Neural cell (in vitro differentiated cells): ENCODE results near the gene PTPRD. TPM values are rescaled to one million over a fixed set of nuclear protein-coding genes. Genes with fewer than 3 reads are reported as not detected.

Experiments
- H2AFZ ChIP-seq: fragments of 200-600, 300-800 bp; sonication (generic), shearing (Covaris generic); 2 replicates; pipeline ENCODE4 v1.6.0; 2014; ENCODE audit warnings: low read depth, mild to moderate bottlenecking, antibody characterized with exemption, low read length, moderate library complexity
- H3F3A ChIP-seq: fragments of 200-600 bp; shearing (Covaris generic); 2 replicates; pipeline ENCODE4 v1.6.1; 2016; ENCODE audit warnings: mild to moderate bottlenecking, moderate library complexity, mixed read lengths, antibody characterized with exemption, low read length; ENCODE audit not compliant: insufficient read depth, poor library complexity, severe bottlenecking
- H3K27ac ChIP-seq: fragments of 200-600, 300-800 bp; sonication (generic), shearing (Covaris generic); 2 replicates; pipeline ENCODE4 v1.5.1; 2014; ENCODE audit warnings: mild to moderate bottlenecking, low read length, moderate library complexity
- H3K27me3 ChIP-seq: fragments of 300-800, 200-600 bp; sonication (generic), shearing (Covaris generic); 2 replicates; pipeline ENCODE4 v1.6.0; 2014; ENCODE audit warnings: mild to moderate bottlenecking, low read depth, low read length, moderate library complexity; ENCODE audit not compliant: insufficient read depth
- H3K36me3 ChIP-seq: fragments of 300-800, 200-600 bp; sonication (generic), shearing (Covaris generic); 2 replicates; pipeline ENCODE4 v1.5.1; 2014; ENCODE audit warnings: mild to moderate bottlenecking, antibody characterized with exemption, low read length, moderate library complexity; ENCODE audit not compliant: insufficient read depth
- H3K4me2 ChIP-seq: fragments of 300-800, 200-600 bp; sonication (generic), shearing (Covaris generic); 2 replicates; pipeline ENCODE4 v1.6.0; 2014; ENCODE audit warnings: mild to moderate bottlenecking, low read length
- H3K4me3 ChIP-seq: fragments of 300-800, 200-600 bp; sonication (generic), shearing (Covaris generic); 2 replicates; pipeline ENCODE4 v1.5.1; 2014; ENCODE audit warnings: mild to moderate bottlenecking, low read length, moderate library complexity
- H3K79me2 ChIP-seq: fragments of 200-600 bp; shearing (Covaris generic); replicated peaks from 2 replicates; pipeline ENCODE4 v1.6.0; 2014; ENCODE audit warnings: mild to moderate bottlenecking, low read length, moderate library complexity; ENCODE audit not compliant: insufficient read depth
- H3K9ac ChIP-seq: fragments of 300-800, 200-600 bp; sonication (generic), shearing (Covaris generic); 2 replicates; pipeline ENCODE4 v1.6.1; 2016; ENCODE audit warnings: mild to moderate bottlenecking, low read length, mixed read lengths
- H3K9me2 ChIP-seq: fragments of 200-600 bp; shearing (Covaris generic); 2 replicates; pipeline ENCODE4 v1.6.1; 2016; ENCODE audit warnings: mild to moderate bottlenecking, low read length, mixed read lengths; ENCODE audit not compliant: insufficient read depth
- H3K9me3 ChIP-seq: fragments of 200-600, 300-800 bp; sonication (generic), shearing (Covaris generic); 2 replicates; pipeline ENCODE4 v1.6.1; 2016; ENCODE audit warnings: mild to moderate bottlenecking, mixed run types, low read length, moderate library complexity, mixed read lengths
- H4K20me1 ChIP-seq: fragments of 200-600 bp; shearing (Covaris generic); 2 replicates; pipeline ENCODE4 v1.6.1; 2016; ENCODE audit warnings: mild to moderate bottlenecking, mixed run types; ENCODE audit not compliant: insufficient read depth
- CTCF ChIP-seq: fragments of 450-650 bp; IDR thresholded peaks from 2 replicates; pipeline ENCODE4 v1.5.1; 2014; ENCODE audit warnings: antibody characterized with exemption, mild to moderate bottlenecking, moderate library complexity; ENCODE audit not compliant: poor library complexity, severe bottlenecking
- EP300 ChIP-seq: fragments of 450-650 bp; conservative IDR thresholded peaks from 2 replicates; pipeline ENCODE4 v1.6.1; 2014; ENCODE audit warnings: antibody characterized with exemption, mild to moderate bottlenecking, moderate library complexity; ENCODE audit not compliant: poor library complexity, severe bottlenecking
- EZH2 ChIP-seq: fragments of 200-600, 300-800 bp; shearing (Covaris generic), sonication (generic); IDR thresholded peaks from 2 replicates; pipeline ENCODE4 v1.6.1; 2014; ENCODE audit warnings: antibody characterized with exemption, low read length, borderline replicate concordance, mild to moderate bottlenecking; ENCODE audit not compliant: insufficient read depth, poor library complexity, severe bottlenecking
- MXI1 ChIP-seq: fragments of 450-650 bp; conservative IDR thresholded peaks from 2 replicates; pipeline ENCODE4 v1.6.1; 2014; ENCODE audit warnings: antibody characterized with exemption, mild to moderate bottlenecking; ENCODE audit not compliant: poor library complexity, severe bottlenecking
- POLR2AphosphoS5 ChIP-seq: IDR thresholded peaks from 2 replicates; pipeline ENCODE4 v1.6.1; 2012
- RAD21 ChIP-seq: fragments of 450-650 bp; conservative IDR thresholded peaks from 2 replicates; pipeline ENCODE4 v1.6.1; 2014; ENCODE audit warnings: antibody characterized with exemption, mild to moderate bottlenecking, moderate library complexity
- REST ChIP-seq: IDR thresholded peaks from 2 replicates; pipeline ENCODE4 v1.6.1; 2012; ENCODE audit warnings: borderline replicate concordance
- SMC3 ChIP-seq: fragments of 450-650 bp; conservative IDR thresholded peaks from 2 replicates; pipeline ENCODE4 v1.6.1; 2014; ENCODE audit warnings: antibody characterized with exemption, mild to moderate bottlenecking, moderate library complexity; ENCODE audit not compliant: poor library complexity
- TAF1 ChIP-seq: IDR thresholded peaks from 2 replicates; pipeline ENCODE4 v1.6.1; 2012; ENCODE audit warnings: low read depth
- polyA plus RNA-seq: library from polyadenylated mRNA; depleted of rRNA; stranded (reverse); fragments of >200 nt; gene quantifications from 2 replicates; pipeline ENCODE4 v1.2.3, GENCODE V29; 2014

Gene PTPRD
- polyA plus RNA-seq, 1 donor from 2014 or later, result 143 TPM

- H3K27me3 ChIP-seq, result no peaks in the 10 kb centered on the region
- no peak overlapping the region for H3K27ac ChIP-seq
- H3K4me3 ChIP-seq, result no peak overlapping the region
Measured at GRCh38 chr9:8346296-8346695, 2266.5 kb downstream of the PTPRD start.

GRCh38 chr9:8338767-8339510, 2273.9 kb downstream of the PTPRD start:
- Histone ChIP-seq H3K27ac (no peak overlapping the region), H3K4me3 (no peak overlapping the region), H3K9ac (no peak overlapping the region), H3K27me3 (no peaks in the 10 kb centered on the region), H4K20me1 (no peaks in the 10 kb centered on the region), H3K4me2 (no peak overlapping the region), H3F3A (no peaks in the 10 kb centered on the region), H3K36me3 (peaks cover 14% of the 10 kb centered on the region), H3K9me2 (no peaks in the 10 kb centered on the region), H2AFZ (no peak overlapping the region), H3K79me2 (no peaks in the 10 kb centered on the region), H3K9me3 (no peaks in the 10 kb centered on the region)
- TF ChIP-seq SMC3 (no peak), REST (no peak), TAF1 (no peak), MXI1 (no peak), EP300 (no peak), RAD21 (no peak), EZH2 (no peak), CTCF (no peak), POLR2AphosphoS5 (no peak)

More at GRCh38 chr9:8346296-8346695, 2266.5 kb downstream of the PTPRD start:
- H3K9ac ChIP-seq, result no peak overlapping the region
- no peaks in the 10 kb centered on the region for H3F3A ChIP-seq
- TF ChIP-seq RAD21 (no peak), EZH2 (no peak), EP300 (no peak), TAF1 (no peak), POLR2AphosphoS5 (no peak), SMC3 (no peak)
- H3K9me2 ChIP-seq, result no peaks in the 10 kb centered on the region
- no peak overlapping the region for H2AFZ ChIP-seq
- H3K9me3 ChIP-seq, result no peaks in the 10 kb centered on the region
- no peaks in the 10 kb centered on the region for H3K79me2 ChIP-seq
- H4K20me1 ChIP-seq, result no peaks in the 10 kb centered on the region
- no peaks in the 10 kb centered on the region for H3K36me3 ChIP-seq
- H3K4me2 ChIP-seq, result no peak overlapping the region
